Measurements from ENCODE around the gene C20orf96.
A peak's percentile ranks its signal among the peaks of the same experiment; 100 is the strongest.

Gene C20orf96

DNA sequence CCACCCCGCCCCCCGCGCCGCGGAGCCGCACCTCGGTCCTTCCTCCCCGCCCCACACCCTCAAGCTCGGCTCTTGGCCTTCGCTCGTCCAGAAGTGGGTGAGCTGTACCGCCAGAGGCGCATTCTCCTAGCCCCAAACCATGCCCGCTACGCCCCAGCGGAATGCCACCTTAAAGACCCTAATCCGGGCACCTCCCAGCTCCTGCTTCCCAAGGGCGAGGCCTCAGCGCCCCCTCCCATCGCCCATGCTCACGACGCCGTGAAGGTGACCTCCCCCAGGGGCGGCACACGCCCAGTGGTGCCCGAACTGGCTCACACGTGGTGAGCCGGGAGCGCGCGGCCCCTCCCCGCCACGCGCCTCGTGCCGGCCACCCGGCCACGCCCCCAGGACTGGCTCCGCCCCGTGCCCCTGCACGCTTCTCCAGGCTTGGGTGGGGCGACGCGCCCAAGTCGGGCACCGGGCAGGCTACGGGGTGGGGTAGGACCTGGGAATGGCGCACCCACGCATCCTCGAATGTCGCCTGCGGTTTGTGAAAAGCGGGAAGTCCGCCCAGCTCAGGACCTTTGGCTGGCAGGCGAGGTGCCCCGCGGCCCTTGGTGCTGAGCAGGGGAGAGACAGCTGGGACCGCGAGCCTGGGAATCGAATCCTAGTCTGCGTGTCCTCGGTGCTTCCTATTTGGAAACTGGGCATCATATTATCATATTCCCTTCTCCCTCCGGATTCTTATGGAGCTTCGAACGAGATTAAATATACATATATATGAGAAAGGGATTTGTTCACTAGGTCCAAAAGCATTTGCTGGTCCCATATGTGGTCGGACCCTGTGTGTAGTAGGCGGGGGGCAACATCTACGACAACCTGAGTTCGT is 33.9 kb upstream of the C20orf96 start:
- TF ChIP-seq, protein P1, sequence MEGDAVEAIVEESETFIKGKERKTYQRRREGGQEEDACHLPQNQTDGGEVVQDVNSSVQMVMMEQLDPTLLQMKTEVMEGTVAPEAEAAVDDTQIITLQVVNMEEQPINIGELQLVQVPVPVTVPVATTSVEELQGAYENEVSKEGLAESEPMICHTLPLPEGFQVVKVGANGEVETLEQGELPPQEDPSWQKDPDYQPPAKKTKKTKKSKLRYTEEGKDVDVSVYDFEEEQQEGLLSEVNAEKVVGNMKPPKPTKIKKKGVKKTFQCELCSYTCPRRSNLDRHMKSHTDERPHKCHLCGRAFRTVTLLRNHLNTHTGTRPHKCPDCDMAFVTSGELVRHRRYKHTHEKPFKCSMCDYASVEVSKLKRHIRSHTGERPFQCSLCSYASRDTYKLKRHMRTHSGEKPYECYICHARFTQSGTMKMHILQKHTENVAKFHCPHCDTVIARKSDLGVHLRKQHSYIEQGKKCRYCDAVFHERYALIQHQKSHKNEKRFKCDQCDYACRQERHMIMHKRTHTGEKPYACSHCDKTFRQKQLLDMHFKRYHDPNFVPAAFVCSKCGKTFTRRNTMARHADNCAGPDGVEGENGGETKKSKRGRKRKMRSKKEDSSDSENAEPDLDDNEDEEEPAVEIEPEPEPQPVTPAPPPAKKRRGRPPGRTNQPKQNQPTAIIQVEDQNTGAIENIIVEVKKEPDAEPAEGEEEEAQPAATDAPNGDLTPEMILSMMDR (conservative IDR thresholded peaks at IDR 0.05; ENCODE audit: low read depth, low read length), result peak; percentile 54
- H3K4me3 ChIP-seq (ENCODE audit: low read depth, low read length), result peak overlapping the region; percentile 78
- peak; percentile 72 for DNase-seq (ENCODE audit: low read depth)

DNA sequence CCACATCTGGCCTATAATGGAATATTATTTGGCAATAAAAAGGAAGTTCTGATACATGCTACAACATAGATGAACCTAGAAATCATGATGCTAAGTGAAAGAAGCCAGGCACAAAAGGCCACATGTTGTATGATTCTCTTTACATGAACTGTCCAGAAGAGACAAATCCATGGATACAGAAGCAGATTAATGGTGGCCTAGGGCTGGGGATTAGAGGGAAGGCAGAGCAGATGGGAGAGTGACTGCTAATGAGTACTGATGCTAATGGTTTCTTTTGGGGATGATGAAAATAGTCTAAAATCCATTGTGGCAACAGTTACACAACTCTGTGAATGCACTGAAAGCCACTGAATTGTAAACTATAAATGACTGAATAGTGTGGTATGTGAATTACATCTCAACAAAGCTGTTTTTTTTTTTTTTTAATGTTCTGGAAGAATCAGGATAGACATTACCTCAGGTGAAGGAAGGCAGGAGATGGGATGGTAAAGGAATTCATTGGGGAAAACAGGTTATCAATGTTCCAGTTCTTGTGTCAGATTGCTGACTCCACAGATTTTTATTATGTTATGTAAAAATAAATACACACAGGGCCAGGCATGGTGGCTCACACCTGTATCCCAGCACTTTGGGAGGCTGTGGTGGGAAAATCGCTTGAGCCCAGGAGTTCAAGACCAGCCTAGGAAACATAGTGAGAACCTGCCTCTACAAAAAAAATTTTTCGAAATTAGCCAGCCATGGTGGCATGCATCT is 25.9 kb upstream of the C20orf96 start:
- TF ChIP-seq, protein P1 (conservative IDR thresholded peaks at IDR 0.05; ENCODE audit: low read depth, low read length), result no peak
- no peak overlapping the region for H3K4me3 ChIP-seq (ENCODE audit: low read depth, low read length)
- DNase-seq (ENCODE audit: low read depth), result no peak

DNA sequence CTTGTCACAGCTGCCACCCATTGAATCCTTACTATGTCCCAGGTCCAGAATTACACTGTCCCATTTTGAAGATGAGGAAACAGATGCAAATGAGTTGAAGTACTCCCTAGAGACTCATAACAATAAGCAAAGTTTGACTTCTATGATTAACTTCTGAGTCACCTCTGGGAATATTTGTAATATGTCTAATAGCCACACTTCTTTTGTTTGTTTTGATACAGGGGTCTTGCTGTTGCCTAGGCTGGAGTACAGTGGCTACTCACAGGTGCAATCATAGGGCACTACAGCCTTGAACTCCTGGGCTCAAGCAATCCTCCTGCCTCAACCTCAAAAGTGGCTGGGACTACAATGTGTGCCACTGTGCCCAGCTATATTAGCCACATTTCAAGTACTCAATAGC is 23.4 kb upstream of the C20orf96 start:
- no peak overlapping the region for H3K4me3 ChIP-seq (ENCODE audit: low read depth, low read length)
- DNase-seq (ENCODE audit: low read depth), result peak; percentile 38
- TF ChIP-seq, protein P1 (conservative IDR thresholded peaks at IDR 0.05; ENCODE audit: low read depth, low read length), result no peak

DNA sequence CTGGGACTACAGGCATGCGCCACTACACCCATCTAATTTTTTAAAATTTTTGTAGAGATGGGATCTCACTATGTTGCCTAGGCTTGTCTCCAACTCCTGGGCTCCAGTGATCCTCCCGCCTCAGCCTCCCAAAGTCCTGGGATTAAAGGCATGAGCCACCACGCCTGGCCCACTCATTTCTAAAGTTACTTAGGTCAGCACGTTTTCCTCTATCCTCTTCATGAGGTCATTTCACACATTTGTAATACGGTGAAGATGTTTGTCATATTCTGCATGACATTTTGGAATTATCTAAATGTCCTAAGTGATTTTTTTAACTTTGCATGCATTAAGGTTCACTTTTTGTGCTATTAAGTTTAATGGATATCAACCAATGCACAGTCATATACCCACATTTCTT is 22.9 kb upstream of the C20orf96 start:
- H3K4me3 ChIP-seq (ENCODE audit: low read depth, low read length), result no peak overlapping the region
- TF ChIP-seq, protein P1 (conservative IDR thresholded peaks at IDR 0.05; ENCODE audit: low read depth, low read length), result no peak
- no peak for DNase-seq (ENCODE audit: low read depth)

DNA sequence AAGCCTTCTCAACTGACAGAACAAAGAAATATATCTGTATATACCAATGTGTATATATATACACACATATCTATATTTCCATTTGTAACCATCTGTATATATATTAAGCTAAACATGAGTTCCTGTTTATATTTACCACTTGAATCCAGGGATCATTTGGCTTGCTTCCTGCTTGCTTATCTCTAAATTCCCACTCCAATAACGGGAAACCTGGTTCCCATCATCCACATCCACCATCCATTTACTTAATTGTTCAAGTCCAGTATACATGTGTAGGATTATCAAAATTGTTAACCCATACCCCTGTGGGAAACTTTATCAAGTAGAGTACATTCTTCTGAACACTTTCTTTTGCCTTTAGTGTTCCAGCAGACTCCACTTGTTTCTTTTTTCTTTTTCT is 22.3 kb upstream of the C20orf96 start:
- no peak overlapping the region for H3K4me3 ChIP-seq (ENCODE audit: low read depth, low read length)
- TF ChIP-seq, protein P1 (conservative IDR thresholded peaks at IDR 0.05; ENCODE audit: low read depth, low read length), result no peak
- no peak for DNase-seq (ENCODE audit: low read depth)

DNA sequence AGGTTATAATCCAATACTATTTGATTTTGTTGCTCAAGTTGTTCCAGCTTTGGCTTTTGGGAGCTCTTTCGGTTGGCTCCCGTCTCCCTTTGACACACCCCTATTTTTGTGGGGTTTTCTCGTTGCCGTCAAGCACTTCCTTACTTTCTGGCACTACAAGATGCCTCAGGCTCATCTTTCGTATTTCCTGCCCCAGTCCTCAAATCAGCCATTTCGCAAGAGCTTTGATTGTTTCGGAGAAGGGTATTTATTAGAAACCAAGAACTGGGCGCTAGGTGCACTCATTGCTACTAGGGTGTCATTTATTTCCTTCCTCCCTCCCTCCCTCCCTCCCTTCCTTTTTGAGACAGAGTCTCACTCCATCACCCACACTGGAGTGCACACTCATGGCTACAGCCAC is 21.5 kb upstream of the C20orf96 start:
- H3K4me3 ChIP-seq (ENCODE audit: low read depth, low read length), result no peak overlapping the region
- DNase-seq (ENCODE audit: low read depth), result no peak
- TF ChIP-seq, protein P1 (conservative IDR thresholded peaks at IDR 0.05; ENCODE audit: low read depth, low read length), result no peak

Measured in choroid plexus epithelial cell (primary cell).